Karpas-422 (cell line): ENCODE results near the gene SMAD3. TPM values are rescaled to one million over a fixed set of nuclear protein-coding genes. Genes with fewer than 3 reads are reported as not detected.

Experiments used
- DNase-seq: peaks from one replicate; pipeline ENCODE4 v3.0.0-alpha.2; 2015
- H2AFZ ChIP-seq: fragments of 200-600 bp; sonication (generic); 2 replicates; pipeline ENCODE4 v1.6.1; 2014; ENCODE audit warnings: antibody characterized with exemption, low read length, mixed read lengths
- H3K27ac ChIP-seq: fragments of 200-600 bp; sonication (generic); 2 replicates; pipeline ENCODE4 v1.5.1; 2014; ENCODE audit warnings: mild to moderate bottlenecking, low read length, moderate library complexity
- H3K27me3 ChIP-seq: fragments of 200-600 bp; sonication (generic); 2 replicates; pipeline ENCODE4 v1.6.1; 2014; ENCODE audit warnings: low read length, mixed read lengths
- H3K36me3 ChIP-seq: fragments of 200-600 bp; sonication (generic); 2 replicates; pipeline ENCODE4 v1.6.1; 2014; ENCODE audit warnings: low read length, mixed read lengths; ENCODE audit not compliant: insufficient read depth
- H3K4me1 ChIP-seq: fragments of 200-600 bp; sonication (generic); 2 replicates; pipeline ENCODE4 v1.6.1; 2014; ENCODE audit warnings: mild to moderate bottlenecking, low read length, mixed read lengths
- H3K4me2 ChIP-seq: fragments of 200-600 bp; sonication (generic); 2 replicates; pipeline ENCODE4 v1.6.1; 2014; ENCODE audit warnings: low read length, low read depth, mild to moderate bottlenecking; ENCODE audit not compliant: poor library complexity, severe bottlenecking
- H3K4me3 ChIP-seq: fragments of 200-600 bp; sonication (generic); 2 replicates; pipeline ENCODE4 v1.5.1; 2014; ENCODE audit warnings: mild to moderate bottlenecking, antibody characterized with exemption, low read length, mixed read lengths
- H3K79me2 ChIP-seq: fragments of 200-600 bp; sonication (generic); 2 replicates; pipeline ENCODE4 v1.6.1; 2014; ENCODE audit warnings: mild to moderate bottlenecking, low read length, mixed read lengths
- H3K9ac ChIP-seq: fragments of 200-600 bp; sonication (generic); 2 replicates; pipeline ENCODE4 v1.6.0; 2014; ENCODE audit warnings: low read length
- H3K9me2 ChIP-seq: fragments of 200-600 bp; sonication (generic), shearing (Covaris generic); replicated peaks from 2 replicates; pipeline ENCODE4 v1.6.0; 2014; ENCODE audit warnings: mild to moderate bottlenecking, low read length, moderate library complexity; ENCODE audit not compliant: insufficient read depth
- H3K9me3 ChIP-seq: fragments of 300-700, 200-600 bp; sonication (generic); 2 replicates; pipeline ENCODE4 v1.6.1; 2014; ENCODE audit warnings: low read length, mixed read lengths
- H4K20me1 ChIP-seq: fragments of 200-600 bp; sonication (generic); 2 replicates; pipeline ENCODE4 v1.6.1; 2014; ENCODE audit warnings: mild to moderate bottlenecking, antibody characterized with exemption, low read length, low read depth; ENCODE audit not compliant: insufficient read depth
- total RNA-seq: library from RNA; depleted of rRNA; stranded (reverse); fragments of >200 nt; shearing (Covaris generic); gene quantifications from 2 replicates; pipeline ENCODE4 v1.2.3, GENCODE V29; 2014; ENCODE audit warnings: low replicate concordance

Gene SMAD3
- total RNA-seq, 1 experiment from 2014 or later = 27.7 TPM

- H3K4me3 ChIP-seq = no peak overlapping the region
- H3K79me2 ChIP-seq = no peaks in the 10 kb centered on the region
- H3K4me1 ChIP-seq = peaks cover 28% of the 10 kb centered on the region
These were observed 64.8 kb downstream of the SMAD3 start for GRCh38 chr15:67130166-67130565.

DNA sequence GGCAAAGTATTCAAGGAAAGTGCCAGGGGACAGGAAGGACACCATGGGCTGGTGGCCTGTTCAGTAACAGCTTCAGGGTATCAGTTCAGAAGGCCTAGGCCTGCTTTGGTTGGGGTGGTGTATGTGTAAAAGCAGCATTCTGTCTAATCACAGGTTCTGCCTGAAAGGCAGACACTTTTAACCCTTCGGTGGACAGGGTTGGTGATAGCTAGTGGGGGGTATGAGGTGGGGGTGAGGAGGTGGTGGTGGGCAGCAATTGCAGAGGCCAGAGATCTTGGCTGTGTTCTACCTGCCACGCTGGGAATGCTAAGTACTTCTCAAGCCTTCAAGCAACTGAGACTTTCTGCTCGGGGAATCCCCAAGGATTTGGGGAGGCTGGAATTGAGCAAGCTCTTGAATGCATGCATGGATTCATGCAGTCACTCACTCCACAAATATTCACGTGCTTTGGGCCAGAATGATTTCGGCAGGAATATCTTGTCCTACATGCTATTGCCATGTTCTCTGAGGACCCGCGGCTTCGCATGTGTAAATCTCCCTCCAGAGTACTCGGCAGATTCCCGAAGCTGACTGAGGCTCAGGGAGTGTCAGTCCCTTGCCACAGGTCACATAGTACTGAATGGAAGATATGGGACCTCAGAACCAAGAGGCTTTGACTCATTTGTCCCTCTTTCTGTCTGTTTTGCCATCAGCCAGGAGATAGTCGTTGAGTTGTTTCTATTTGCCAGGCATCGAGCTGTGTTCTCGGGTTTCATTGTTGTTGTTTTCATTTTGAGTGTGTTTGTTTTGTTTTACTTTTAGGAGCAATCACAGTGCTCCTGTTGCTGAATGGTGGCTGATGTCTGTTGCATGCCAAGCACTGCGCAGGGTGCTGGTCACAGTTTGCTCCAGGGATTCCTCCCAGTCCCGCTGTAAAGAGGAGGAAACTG lies 65.5 kb downstream of the SMAD3 start:
- Histone ChIP-seq H3K9ac (no peak overlapping the region), H3K27me3 (no peaks in the 10 kb centered on the region), H3K9me3 (no peaks in the 10 kb centered on the region), H3K27ac (no peak overlapping the region), H4K20me1 (peaks cover 69% of the 10 kb centered on the region), H3K4me3 (no peak overlapping the region), H2AFZ (no peak overlapping the region), H3K4me1 (peaks cover 21% of the 10 kb centered on the region), H3K79me2 (no peaks in the 10 kb centered on the region), H3K9me2 (no peaks in the 10 kb centered on the region), H3K4me2 (no peak overlapping the region), H3K36me3 (no peaks in the 10 kb centered on the region)
- DNase-seq = no peak

More at GRCh38 chr15:67130166-67130565, 64.8 kb downstream of the SMAD3 start:
- Histone ChIP-seq H3K9ac (no peak overlapping the region), H3K27me3 (no peaks in the 10 kb centered on the region), H3K36me3 (no peaks in the 10 kb centered on the region), H3K9me3 (no peaks in the 10 kb centered on the region), H3K27ac (no peak overlapping the region), H3K9me2 (no peaks in the 10 kb centered on the region), H3K4me2 (no peak overlapping the region), H2AFZ (no peak overlapping the region), H4K20me1 (peaks cover 71% of the 10 kb centered on the region; the same call in 1 of the 2 replicates)
- DNase-seq = no peak

GRCh38 chr15:67132276-67132675 lies 66.9 kb downstream of the SMAD3 start:
- Histone ChIP-seq H3K27me3 (no peaks in the 10 kb centered on the region), H3K9me2 (no peaks in the 10 kb centered on the region), H3K4me1 (peaks cover 21% of the 10 kb centered on the region), H3K9ac (no peak overlapping the region), H3K4me3 (no peak overlapping the region), H3K36me3 (no peaks in the 10 kb centered on the region), H2AFZ (no peak overlapping the region), H3K79me2 (no peaks in the 10 kb centered on the region), H4K20me1 (peaks cover 62% of the 10 kb centered on the region), H3K9me3 (no peaks in the 10 kb centered on the region), H3K27ac (no peak overlapping the region), H3K4me2 (no peak overlapping the region)
- no peak for DNase-seq

GRCh38 chr15:67133026-67133425 lies 67.6 kb downstream of the SMAD3 start:
- Histone ChIP-seq H3K79me2 (no peaks in the 10 kb centered on the region), H3K36me3 (no peaks in the 10 kb centered on the region), H3K4me2 (no peak overlapping the region), H3K9me3 (no peaks in the 10 kb centered on the region), H3K27ac (no peak overlapping the region), H3K27me3 (no peaks in the 10 kb centered on the region), H3K9ac (no peak overlapping the region), H2AFZ (no peak overlapping the region), H3K4me1 (peaks cover 21% of the 10 kb centered on the region), H3K4me3 (no peak overlapping the region), H4K20me1 (peaks cover 61% of the 10 kb centered on the region), H3K9me2 (no peaks in the 10 kb centered on the region)
- no peak for DNase-seq

DNA sequence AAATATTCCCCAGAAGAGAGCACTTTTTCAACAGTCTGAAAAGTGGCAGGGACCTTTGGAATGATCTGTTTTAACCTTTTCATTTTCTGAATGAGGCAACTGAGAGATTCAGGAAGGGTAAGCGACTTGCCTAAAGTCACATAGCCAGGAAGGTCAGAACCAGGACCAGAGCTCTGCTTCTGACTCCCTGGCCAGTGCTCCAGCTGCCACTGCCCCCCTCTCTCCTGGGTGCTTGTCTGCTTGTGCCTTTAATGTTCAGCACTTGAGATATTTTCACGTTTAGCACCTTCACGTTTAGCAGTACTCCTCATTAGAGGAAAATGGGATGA lies 68.3 kb downstream of the SMAD3 start:
- Histone ChIP-seq H2AFZ (no peak overlapping the region), H3K4me2 (peak overlapping the region; percentile 69), H4K20me1 (peaks cover 64% of the 10 kb centered on the region), H3K36me3 (no peaks in the 10 kb centered on the region), H3K27me3 (no peaks in the 10 kb centered on the region), H3K9me2 (no peaks in the 10 kb centered on the region), H3K79me2 (no peaks in the 10 kb centered on the region), H3K27ac (no peak overlapping the region), H3K4me3 (peak overlapping the region; percentile 31; the same call in 1 of the 2 replicates), H3K4me1 (peaks cover 21% of the 10 kb centered on the region), H3K9me3 (no peaks in the 10 kb centered on the region), H3K9ac (peak overlapping the region; percentile 47; the same call in 1 of the 2 replicates)
- DNase-seq = no peak

GRCh38 chr15:67134067-67134838 lies 68.9 kb downstream of the SMAD3 start:
- peak; percentile 83 for DNase-seq
- Histone ChIP-seq H3K9ac (peak overlapping the region; percentile 47), H3K9me2 (no peaks in the 10 kb centered on the region), H3K9me3 (no peaks in the 10 kb centered on the region), H4K20me1 (peaks cover 69% of the 10 kb centered on the region), H3K27me3 (no peaks in the 10 kb centered on the region), H3K27ac (no peak overlapping the region), H3K36me3 (no peaks in the 10 kb centered on the region), H3K4me1 (peaks cover 21% of the 10 kb centered on the region), H3K4me2 (peak overlapping the region; percentile 69), H3K4me3 (peak overlapping the region; percentile 32; the same call in 1 of the 2 replicates), H3K79me2 (no peaks in the 10 kb centered on the region), H2AFZ (no peak overlapping the region)

- peak overlapping the region; percentile 32; the same call in 1 of the 2 replicates for H3K4me3 ChIP-seq
- H4K20me1 ChIP-seq = peaks cover 72% of the 10 kb centered on the region
These were observed 69.6 kb downstream of the SMAD3 start for GRCh38 chr15:67134871-67135492.

DNA sequence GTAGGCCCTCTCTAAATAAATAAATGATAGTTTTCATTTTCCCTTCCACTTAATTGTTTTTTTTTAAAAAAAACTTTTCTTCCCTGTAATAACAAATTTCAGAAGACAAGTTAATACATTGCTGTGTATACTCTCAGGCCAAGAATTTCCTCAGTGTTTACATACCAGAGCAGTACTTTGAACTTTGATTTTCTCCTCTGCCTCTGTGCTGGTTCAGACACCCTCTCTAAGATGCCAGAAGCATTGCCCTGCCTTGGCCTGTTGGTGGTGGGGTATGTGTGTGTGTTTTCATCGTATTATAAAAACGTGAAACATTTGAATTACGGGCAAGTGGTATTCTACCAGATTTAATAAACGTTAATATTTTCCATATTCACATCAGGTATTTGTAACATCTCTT lies 70.1 kb downstream of the SMAD3 start:
- H3K36me3 ChIP-seq = no peaks in the 10 kb centered on the region
- H3K27me3 ChIP-seq = no peaks in the 10 kb centered on the region
- no peaks in the 10 kb centered on the region for H3K9me2 ChIP-seq
- H2AFZ ChIP-seq = no peak overlapping the region
- H3K9ac ChIP-seq = no peak overlapping the region
- H4K20me1 ChIP-seq = peaks cover 74% of the 10 kb centered on the region
- no peaks in the 10 kb centered on the region for H3K79me2 ChIP-seq
- H3K27ac ChIP-seq = no peak overlapping the region
- peaks cover 21% of the 10 kb centered on the region for H3K4me1 ChIP-seq
- H3K4me3 ChIP-seq = no peak overlapping the region
- no peak for DNase-seq
- H3K4me2 ChIP-seq = no peak overlapping the region
- H3K9me3 ChIP-seq = no peaks in the 10 kb centered on the region

More at GRCh38 chr15:67134871-67135492, 69.6 kb downstream of the SMAD3 start:
- Histone ChIP-seq H3K4me2 (peak overlapping the region; percentile 69), H3K27me3 (no peaks in the 10 kb centered on the region), H3K79me2 (no peaks in the 10 kb centered on the region), H3K9ac (peak overlapping the region; percentile 47), H3K36me3 (no peaks in the 10 kb centered on the region), H3K9me2 (no peaks in the 10 kb centered on the region), H2AFZ (no peak overlapping the region), H3K4me1 (peaks cover 21% of the 10 kb centered on the region), H3K27ac (no peak overlapping the region), H3K9me3 (no peaks in the 10 kb centered on the region)
- no peak for DNase-seq
